GM19193 (cell line): Measurements from ENCODE around the gene WDR75.

ENCODE experiments used
- POLR2A ChIP-seq: IDR thresholded peaks from 4 replicates; pipeline ENCODE4 v1.6.1; 2011; ENCODE audit not compliant: insufficient read depth, insufficient read length; ENCODE audit errors: extremely low read depth

The WDR75 gene

DNA sequence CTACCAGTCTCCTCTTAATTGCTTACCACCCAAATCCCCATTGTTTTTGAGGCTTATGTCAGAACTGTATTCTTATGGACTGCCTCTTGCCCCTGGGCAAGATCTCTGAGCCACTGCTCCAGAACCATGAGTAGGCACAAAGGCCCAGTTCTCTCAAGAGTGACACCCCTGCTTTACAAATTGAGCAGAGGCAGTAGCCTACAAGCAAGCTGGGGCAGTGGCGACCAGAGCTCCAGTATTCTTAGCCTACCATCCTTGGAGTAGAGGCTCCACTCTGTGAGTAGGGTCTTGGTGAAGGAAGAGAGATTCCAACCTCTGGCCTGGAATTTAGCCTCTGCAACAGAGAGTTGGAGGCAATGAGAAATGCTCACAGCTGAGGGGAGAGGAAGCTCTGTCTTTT is 36.5 kb downstream of the WDR75 start:
- no peak for TF ChIP-seq POLR2A

DNA sequence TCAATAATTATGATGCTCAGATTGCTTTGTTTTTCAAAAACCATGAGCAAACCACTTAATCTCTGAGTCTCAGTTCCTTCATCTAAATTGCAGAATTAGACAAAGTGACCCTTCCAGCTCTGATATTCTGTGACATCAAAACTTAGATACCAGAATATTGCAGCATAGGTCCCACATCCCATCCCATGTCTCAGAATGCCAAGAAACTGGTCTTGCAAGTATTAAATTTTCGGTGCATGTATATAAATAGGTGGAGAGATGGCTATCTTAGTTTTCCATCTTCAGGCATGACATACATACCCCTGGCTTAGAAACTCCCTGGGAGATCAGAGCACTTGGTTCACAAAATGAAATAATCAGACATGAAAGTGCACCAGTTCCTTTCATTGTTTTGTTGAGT is 39.8 kb downstream of the WDR75 start:
- TF ChIP-seq POLR2A, result no peak

DNA sequence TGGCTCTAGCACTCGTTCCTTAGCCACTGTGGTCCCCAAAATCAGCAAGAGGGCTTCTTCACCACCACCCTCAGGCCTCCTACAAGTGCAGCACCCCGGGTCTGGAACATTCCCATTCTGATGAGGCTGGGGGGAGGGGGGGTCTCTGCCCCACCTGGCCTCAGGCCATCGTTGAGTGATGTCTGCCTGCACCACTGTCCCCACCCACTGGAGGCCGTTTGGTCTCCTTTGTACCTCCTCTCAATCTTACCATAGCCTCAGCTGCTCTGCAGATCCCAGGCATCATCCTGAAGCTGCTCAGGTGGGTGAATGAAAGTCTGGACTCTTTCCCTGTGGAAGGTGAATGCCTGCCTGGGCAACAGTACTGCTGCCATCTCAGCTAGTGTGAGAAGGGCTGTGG is 42.3 kb downstream of the WDR75 start:
- TF ChIP-seq POLR2A, result no peak

DNA sequence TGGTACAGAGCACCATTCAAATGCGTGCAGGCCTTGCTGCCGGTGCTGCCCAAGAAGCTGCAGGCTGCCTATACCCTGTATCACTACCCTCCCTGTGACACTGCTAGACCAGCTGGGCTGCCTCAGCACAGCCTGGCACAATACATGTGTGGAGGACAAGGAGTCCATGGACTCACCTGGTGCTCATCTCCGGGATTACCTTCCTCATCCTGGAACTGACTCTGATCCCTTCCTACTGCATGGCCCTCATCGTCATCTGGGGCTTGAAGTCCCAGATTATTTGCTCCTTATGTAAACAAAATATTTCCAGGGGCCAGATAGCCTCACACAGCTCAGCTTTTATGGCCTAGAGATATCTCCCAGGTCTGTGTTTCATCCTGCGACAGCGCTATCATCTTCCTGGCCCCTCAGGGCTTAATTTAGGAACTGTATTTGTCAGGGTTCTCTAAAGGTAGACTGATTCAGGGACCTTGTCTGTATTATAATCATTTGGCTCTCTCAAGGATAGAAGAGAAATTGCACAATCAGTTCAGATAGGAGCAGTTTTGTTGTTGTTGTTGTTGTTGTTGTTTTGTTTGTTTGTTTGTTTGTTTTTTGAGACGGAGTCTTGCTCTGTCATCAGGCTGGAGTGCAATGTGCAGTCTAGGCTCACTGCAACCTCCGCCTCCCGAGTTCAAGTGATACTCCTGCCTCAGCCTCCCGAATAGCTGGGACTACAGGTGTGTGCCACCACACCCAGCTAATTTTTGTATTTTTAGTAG is 42.9 kb downstream of the WDR75 start:
- no peak for TF ChIP-seq POLR2A

DNA sequence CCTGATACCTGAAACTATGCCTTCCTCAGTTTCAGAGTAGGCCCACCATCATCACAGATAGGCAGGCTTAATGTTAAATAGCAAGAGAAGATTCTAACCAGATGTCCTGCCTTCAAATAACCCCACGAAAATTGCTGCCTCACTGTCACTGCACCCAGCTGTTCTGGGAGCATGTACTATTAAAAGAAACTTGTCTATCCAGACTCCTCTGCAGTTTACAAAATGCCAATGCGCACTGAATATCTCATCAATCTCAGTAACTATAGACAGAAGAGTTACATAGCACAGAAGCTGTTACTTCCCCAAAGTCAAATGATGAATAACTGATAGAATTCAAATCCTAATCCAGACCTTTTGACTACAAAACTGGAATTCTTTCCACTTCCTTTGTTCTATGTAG is 43.9 kb downstream of the WDR75 start:
- no peak for TF ChIP-seq POLR2A

DNA sequence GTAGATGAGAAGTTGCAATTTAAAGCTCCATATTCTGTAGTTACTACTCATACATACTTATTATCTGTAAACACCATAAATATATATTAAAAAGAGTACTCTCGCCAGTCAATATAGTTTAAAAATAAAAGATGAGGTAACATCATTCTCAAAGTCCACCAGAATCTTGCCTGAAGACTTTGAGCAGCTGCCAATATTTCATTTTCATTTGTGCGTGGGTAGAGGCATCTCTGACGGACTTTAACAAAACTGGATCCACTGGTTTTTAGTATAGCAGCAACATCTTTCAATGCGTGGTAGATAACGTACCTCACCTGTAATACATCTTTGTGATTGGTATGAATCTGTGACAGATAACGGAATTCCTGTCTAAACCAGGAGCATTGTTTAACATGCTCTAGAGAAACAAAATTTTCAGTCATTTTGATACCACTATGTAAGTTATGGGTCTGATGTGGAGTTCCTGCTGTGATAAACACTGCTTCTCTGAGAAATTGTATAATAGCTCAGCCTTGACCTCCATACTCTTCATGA is 45.0 kb downstream of the WDR75 start:
- no peak for TF ChIP-seq POLR2A

DNA sequence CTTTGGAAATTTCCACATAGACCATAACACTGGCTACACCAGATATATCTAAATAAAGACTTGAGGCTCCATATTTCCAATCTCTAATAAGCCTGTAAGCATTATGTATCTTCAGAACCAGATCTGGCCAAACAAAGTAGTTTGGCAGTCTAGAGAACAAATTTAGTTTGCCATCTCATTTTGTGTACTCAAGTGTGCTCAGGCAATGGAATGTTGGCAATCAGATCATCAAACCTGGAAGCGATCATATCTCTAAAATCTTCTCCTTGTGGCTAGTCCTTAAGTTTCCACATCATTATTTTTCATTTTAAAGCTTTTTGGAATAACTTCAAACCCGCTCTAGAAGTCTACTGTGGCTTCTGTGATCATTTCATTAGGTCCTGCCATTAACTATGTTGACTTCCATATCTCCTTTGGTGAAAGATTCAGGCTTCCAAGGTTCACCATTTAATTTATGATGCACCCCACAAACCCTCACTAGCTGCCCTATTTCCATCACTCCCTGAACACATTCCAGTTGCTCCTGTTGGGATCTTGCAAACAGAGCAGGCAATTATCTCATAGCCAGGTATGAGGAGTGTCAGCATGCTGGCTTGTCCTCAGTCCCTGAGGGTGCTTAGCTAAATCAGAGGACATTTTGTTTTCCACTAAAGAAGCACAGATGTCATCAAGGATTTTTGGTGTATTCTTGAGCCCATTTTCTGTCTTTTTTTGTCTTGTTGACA is 46.2 kb downstream of the WDR75 start:
- TF ChIP-seq POLR2A, result no peak

DNA sequence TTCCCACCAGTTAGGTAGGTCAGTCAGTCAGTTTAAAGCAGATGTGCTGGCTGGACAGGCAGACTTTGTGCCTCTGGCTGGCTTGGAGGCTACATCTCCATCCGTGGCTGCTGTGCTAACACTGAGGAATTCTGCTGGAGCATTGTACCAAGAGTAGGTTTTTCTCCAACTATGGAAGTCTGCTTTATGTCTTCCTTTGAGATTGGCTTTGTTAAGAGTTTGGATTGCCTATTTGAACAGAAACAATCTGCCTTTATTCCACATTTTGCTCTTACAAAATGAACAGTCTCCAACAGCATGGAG is 46.7 kb downstream of the WDR75 start:
- TF ChIP-seq POLR2A, result no peak

DNA sequence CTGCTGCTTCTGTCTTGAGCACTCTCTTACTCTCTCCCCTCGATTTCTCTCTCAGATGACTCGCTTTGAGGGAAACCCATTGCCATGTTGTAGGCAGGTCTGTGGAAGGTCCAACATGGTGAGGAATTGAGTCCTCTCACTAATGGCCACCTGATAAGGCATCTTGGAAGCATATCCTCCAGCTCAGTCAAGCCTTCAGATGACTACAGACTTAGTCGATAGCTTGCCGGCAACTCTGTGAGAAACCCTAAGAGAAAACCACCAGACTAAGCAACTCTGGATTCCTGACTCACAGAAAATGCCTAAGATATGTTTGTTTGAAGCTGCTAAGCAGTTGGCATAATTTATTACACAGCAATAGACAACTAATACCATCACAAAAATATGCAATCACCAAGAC is 51.2 kb downstream of the WDR75 start:
- no peak for TF ChIP-seq POLR2A

DNA sequence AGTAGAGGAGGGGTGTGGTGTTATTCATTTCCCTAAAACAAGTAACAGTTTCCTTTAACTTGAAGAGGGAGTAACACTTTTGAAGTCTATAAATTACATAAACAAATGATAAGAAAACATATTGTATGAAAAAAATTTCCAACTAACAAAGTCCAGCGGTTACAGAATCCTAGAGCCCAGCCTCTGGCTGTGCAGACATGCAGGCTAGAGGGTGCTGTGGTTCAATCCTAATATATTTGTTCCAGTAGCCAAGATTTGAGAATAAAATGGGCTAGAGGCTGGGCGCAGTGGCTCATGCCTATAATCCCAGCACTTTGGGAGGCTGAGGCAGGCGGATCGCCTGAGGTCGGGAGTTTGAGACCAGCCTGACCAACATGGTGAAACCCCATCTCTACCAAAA is 56.9 kb downstream of the WDR75 start:
- no peak for TF ChIP-seq POLR2A

DNA sequence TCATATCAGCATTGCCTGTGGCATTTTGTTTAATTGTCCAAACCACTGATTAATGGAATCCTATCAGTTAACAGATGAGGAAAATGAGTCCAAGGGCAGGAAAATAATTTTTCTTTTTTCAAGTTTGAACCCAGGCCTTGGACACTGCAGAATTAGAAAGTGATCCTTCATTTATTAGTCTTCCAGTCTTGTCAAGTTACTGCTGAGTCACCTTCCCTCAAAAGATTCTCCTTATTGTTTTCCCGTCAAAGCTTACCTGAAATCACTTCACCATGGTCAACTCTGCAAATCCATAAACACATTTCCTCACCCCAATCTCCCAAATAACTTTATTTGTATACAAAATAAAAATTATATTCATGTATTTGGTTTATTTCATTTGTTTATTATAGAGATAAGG is 57.9 kb downstream of the WDR75 start:
- no peak for TF ChIP-seq POLR2A

DNA sequence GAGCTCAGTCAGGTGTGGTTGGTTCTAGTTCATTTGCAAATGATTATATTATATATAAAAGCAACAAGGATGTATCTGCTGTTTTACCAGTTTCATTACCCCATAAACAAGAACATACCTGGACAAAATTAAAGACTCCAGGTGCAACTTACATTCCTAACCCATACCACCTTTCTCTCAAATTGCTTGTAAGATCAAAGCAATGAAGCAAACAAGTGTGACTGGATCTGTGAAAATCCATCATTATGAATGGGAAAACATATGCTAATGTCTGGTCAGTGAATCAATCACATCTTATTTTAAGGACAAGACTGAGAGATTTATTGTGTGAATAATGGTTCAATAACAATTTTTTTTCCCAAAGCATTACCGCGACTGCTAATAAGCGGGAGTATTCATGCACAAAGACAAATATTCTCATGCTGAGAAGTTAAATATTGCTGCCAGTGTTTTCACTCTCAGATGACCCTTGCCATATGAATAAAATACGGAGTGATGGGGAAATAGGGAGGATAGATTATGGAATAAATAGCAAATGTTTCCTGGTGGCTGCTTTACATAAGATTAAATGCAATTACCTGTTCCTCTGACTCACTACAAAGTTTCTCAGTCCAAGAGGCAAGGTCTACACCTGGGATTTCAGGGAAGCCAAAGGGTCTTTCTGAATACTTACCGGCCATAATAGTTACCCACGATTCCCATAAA is 59.3 kb downstream of the WDR75 start:
- TF ChIP-seq POLR2A, result no peak

DNA sequence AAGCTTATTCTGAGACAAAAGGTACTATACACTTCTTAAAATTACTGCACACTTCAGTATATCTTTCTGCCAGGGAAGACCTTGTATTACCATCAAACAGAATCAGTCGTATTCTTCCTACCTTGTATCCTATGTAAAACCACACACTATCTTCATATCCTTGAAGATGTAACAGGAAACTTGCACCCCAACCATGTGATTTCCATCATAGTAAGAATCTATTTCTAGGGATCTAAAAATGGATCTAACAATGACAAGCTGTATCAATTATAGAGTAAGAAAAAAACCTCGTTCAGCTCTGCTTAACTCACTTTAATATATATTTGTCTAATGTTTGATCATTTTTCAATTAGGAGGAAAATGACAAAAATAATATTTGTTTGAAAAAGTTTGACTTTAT is 60.2 kb downstream of the WDR75 start:
- no peak for TF ChIP-seq POLR2A

DNA sequence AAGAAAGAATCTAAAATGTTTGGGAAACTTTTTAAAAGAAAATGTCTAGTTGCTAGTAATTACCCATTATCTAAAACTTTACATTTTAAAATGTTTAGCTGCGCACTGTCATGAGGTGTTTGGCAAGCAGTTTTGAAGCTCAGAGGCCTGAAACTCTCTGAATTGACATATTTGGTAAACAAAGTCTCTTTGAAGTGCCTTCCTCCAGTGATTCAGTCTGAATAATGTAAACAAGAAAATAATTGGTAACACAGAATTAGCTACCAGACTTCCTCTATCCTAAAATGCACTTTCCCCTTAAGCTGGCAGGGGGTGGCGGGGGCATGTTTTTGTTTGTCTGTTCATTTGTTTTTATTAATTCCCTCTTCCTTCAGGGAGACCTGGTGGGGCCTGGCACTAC is 61.4 kb downstream of the WDR75 start:
- no peak for TF ChIP-seq POLR2A

DNA sequence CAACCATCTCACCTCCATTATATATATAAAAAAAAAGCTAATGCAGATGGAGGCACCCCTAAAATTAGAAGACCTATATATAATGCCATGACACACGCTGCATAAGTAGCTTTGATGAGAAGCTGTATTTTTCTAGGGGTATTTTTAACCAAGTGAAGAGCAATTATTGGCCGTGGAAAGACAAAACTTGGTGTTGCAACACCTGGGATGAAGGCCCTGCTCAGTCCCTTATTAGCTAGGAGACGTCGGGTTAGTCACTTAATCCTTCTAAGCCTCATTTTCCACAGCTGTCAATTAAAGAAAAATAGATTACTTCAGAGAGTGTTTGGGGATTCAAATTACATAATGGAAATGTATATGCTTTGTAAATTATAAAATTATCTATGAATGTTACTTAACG is 63.0 kb downstream of the WDR75 start:
- no peak for TF ChIP-seq POLR2A

DNA sequence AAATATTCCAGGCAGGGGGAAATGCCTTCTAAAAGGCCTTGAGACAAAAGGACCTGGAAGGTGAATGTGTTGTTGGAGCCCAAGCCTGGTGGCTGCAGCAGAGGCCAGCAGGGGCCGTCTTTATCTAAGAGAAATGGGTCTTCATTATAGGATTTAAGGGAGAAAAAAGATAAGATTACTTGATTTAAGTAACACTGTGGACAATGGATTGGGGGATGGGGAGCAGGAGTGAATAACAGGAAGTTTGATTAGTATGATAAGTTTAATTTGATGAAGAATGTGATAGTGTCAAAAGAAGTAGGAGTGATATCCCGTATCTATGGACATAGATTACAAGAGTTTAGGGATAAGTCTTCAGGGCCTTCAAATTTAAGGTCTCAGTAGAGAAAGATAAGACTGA is 64.2 kb downstream of the WDR75 start:
- TF ChIP-seq POLR2A, result no peak

DNA sequence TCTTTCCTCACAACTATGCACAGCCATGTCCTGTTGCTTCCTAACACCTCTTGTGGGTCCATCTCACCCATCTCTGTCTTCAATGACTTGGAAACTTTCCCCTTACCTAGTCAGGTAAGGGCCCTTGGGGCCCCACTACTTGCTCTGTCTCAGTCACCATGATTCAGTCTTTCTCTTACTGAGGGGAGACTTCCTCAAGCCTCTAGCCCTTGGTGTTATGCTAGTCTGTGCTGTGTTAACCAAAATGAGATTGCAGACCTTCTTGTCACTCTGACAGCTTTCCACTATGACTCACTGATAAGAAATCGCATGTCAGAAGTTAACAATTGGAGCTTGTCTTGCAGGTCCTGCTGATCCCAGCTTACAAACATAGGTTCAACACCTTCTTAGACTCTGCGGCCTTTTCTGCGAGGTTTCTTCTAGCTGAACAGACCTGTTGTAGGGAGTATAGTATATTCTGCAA is 65.3 kb downstream of the WDR75 start:
- no peak for TF ChIP-seq POLR2A
